Measurements from ENCODE around the gene CDK18.

- TF ChIP-seq, protein P1, sequence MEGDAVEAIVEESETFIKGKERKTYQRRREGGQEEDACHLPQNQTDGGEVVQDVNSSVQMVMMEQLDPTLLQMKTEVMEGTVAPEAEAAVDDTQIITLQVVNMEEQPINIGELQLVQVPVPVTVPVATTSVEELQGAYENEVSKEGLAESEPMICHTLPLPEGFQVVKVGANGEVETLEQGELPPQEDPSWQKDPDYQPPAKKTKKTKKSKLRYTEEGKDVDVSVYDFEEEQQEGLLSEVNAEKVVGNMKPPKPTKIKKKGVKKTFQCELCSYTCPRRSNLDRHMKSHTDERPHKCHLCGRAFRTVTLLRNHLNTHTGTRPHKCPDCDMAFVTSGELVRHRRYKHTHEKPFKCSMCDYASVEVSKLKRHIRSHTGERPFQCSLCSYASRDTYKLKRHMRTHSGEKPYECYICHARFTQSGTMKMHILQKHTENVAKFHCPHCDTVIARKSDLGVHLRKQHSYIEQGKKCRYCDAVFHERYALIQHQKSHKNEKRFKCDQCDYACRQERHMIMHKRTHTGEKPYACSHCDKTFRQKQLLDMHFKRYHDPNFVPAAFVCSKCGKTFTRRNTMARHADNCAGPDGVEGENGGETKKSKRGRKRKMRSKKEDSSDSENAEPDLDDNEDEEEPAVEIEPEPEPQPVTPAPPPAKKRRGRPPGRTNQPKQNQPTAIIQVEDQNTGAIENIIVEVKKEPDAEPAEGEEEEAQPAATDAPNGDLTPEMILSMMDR (IDR thresholded peaks at IDR 0.05): no peak
- TF ChIP-seq EP300 (IDR thresholded peaks at IDR 0.05): no peak
- peak in 1 of 2 donors; percentile 21 for TF ChIP-seq POLR2AphosphoS5 (IDR thresholded peaks at IDR 0.05)
These were observed 11.0 kb upstream of the CDK18 start for GRCh38 chr1:205493241-205494085.

All from upper lobe of left lung (tissue), 4 donors.